Measurements from ENCODE around the gene CACNB3.
"Not testable (repeated sequence)": the region's sequence is repeated elsewhere in the genome, so short reads cannot be mapped to it uniquely, and the experiment has no call there.

CACNB3 gene

GRCh38 chr12:48869191-48869590 is 50.9 kb downstream of the CACNB3 start:
- DNase-seq (ENCODE audit: low spot score): no peak
- no peak for TF ChIP-seq CTCF (IDR thresholded peaks at IDR 0.05; ENCODE audit: extremely low read depth, insufficient read depth, missing control alignments)
- in situ Hi-C loops (cut with MboI; ENCODE audit: low pct_unique_long_range_greater_than_20kb, low sequenced_read_pairs, unreplicated experiment): no loop called here

- no peak for DNase-seq (ENCODE audit: low spot score)
- in situ Hi-C loops (cut with MboI; ENCODE audit: low pct_unique_long_range_greater_than_20kb, low sequenced_read_pairs, unreplicated experiment): no loop called here
- no peak for TF ChIP-seq CTCF (IDR thresholded peaks at IDR 0.05; ENCODE audit: extremely low read depth, insufficient read depth, missing control alignments)
Measured at GRCh38 chr12:48873096-48873495, 54.8 kb downstream of the CACNB3 start.

GRCh38 chr12:48873534-48873933 is 55.2 kb downstream of the CACNB3 start:
- DNase-seq (ENCODE audit: low spot score); in situ Hi-C loops (cut with MboI; ENCODE audit: low pct_unique_long_range_greater_than_20kb, low sequenced_read_pairs, unreplicated experiment): not testable (repeated sequence)

GRCh38 chr12:48875944-48876515 is 57.7 kb downstream of the CACNB3 start:
- in situ Hi-C loops (cut with MboI; ENCODE audit: low pct_unique_long_range_greater_than_20kb, low sequenced_read_pairs, unreplicated experiment): no loop called here
- TF ChIP-seq CTCF (IDR thresholded peaks at IDR 0.05; ENCODE audit: extremely low read depth, insufficient read depth, missing control alignments): no peak
- no peak for DNase-seq (ENCODE audit: low spot score)
